Hepatocyte (in vitro differentiated cells): Measurements from ENCODE around the gene CFAP221.

Experiments used
- CTCF ChIP-seq: fragments of 200-600 bp; sonication (generic); IDR thresholded peaks from 2 replicates; pipeline ENCODE4 v1.5.1; 2016; ENCODE audit warnings: antibody characterized with exemption, mild to moderate bottlenecking; ENCODE audit not compliant: poor library complexity
- EZH2 ChIP-seq: fragments of 200-600 bp; sonication (generic); IDR thresholded peaks from 2 replicates; pipeline ENCODE4 v1.6.1; 2016; ENCODE audit warnings: antibody characterized with exemption, mild to moderate bottlenecking, borderline replicate concordance
- EZH2phosphoT487 ChIP-seq: fragments of 200-600 bp; sonication (generic); IDR thresholded peaks from one replicate; pipeline ENCODE4 v1.6.1; 2018; ENCODE audit warnings: antibody characterized with exemption, mild to moderate bottlenecking, low read depth, moderate library complexity; ENCODE audit not compliant: unreplicated experiment, severe bottlenecking

GRCh38 chr2:119495948-119496347 is 48.3 kb upstream of the CFAP221 start:
- TF ChIP-seq EZH2 (no peak), CTCF (peak; percentile 19), EZH2phosphoT487 (no peak)
